Measurements from ENCODE around the gene NUP62. TPM values are rescaled to one million over a fixed set of nuclear protein-coding genes. Genes with fewer than 3 reads are reported as not detected.
A peak's percentile ranks its signal among the peaks of the same experiment; 100 is the strongest.
"Not testable (repeated sequence)": the region's sequence is repeated elsewhere in the genome, so short reads cannot be mapped to it uniquely, and the experiment has no call there.

Gene NUP62
- total RNA-seq, 1 experiment from 2014 or later = 85.2 TPM

- H3K4me3 ChIP-seq (replicated peaks in 1 of 2; ENCODE audit: low read depth in 1 of 2, low read length in 2 of 2); H3K36me3 ChIP-seq (ENCODE audit: control insufficient read depth in 1 of 2, insufficient read depth in 2 of 2, low read length in 2 of 2); POLR2A ChIA-PET; H4K20me1 ChIP-seq (ENCODE audit: insufficient read depth); intact Hi-C loops (cut with micrococcal nuclease); BruUV-seq (replicated peaks); H3K79me2 ChIP-seq (ENCODE audit: insufficient read depth, low read length); H3K27ac ChIP-seq (ENCODE audit: low read depth, low read length); H3K9ac ChIP-seq (ENCODE audit: low read length); DNase-seq (ENCODE audit: low read depth, low spot score); H3K9me3 ChIP-seq (ENCODE audit: control insufficient read depth in 1 of 2, insufficient read depth in 1 of 2, low read depth in 1 of 2, low read length in 2 of 2); H2AFZ ChIP-seq (ENCODE audit: low read depth, low read length, poor library complexity, severe bottlenecking); H3K4me2 ChIP-seq (ENCODE audit: low read length); RAD21 ChIA-PET (ENCODE audit: low non-redundant PET in 1 of 2, low total read pairs in 2 of 2, uncharacterized antibody in 2 of 2, unreplicated experiment in 2 of 2); H3K9me2 ChIP-seq (ENCODE audit: insufficient read depth); CTCF ChIA-PET; H3K27me3 ChIP-seq (ENCODE audit: insufficient read depth, low read length); H3K4me1 ChIP-seq (ENCODE audit: control insufficient read depth in 1 of 2, insufficient read depth in 2 of 2, low read length in 2 of 2): not testable (repeated sequence)
- peak; percentile 22; the same call in 1 of the 2 replicates for ATAC-seq
Observed at GRCh38 chr19:49959892-49960291, 30.6 kb upstream of the NUP62 start.

GRCh38 chr19:49958596-49958995, 29.3 kb upstream of the NUP62 start:
- H3K4me2 ChIP-seq (ENCODE audit: low read length); H3K9me2 ChIP-seq (ENCODE audit: insufficient read depth); H3K27ac ChIP-seq (ENCODE audit: low read depth, low read length); H2AFZ ChIP-seq (ENCODE audit: low read depth, low read length, poor library complexity, severe bottlenecking); DNase-seq (ENCODE audit: low read depth, low spot score); H3K27me3 ChIP-seq (ENCODE audit: insufficient read depth, low read length); H3K9me3 ChIP-seq (ENCODE audit: control insufficient read depth in 1 of 2, insufficient read depth in 1 of 2, low read depth in 1 of 2, low read length in 2 of 2); H3K79me2 ChIP-seq (ENCODE audit: insufficient read depth, low read length); CTCF ChIA-PET; intact Hi-C loops (cut with micrococcal nuclease); H3K4me3 ChIP-seq (replicated peaks in 1 of 2; ENCODE audit: low read depth in 1 of 2, low read length in 2 of 2); H3K4me1 ChIP-seq (ENCODE audit: control insufficient read depth in 1 of 2, insufficient read depth in 2 of 2, low read length in 2 of 2); ATAC-seq; RAD21 ChIA-PET (ENCODE audit: low non-redundant PET in 1 of 2, low total read pairs in 2 of 2, uncharacterized antibody in 2 of 2, unreplicated experiment in 2 of 2); H3K36me3 ChIP-seq (ENCODE audit: control insufficient read depth in 1 of 2, insufficient read depth in 2 of 2, low read length in 2 of 2); H4K20me1 ChIP-seq (ENCODE audit: insufficient read depth); H3K9ac ChIP-seq (ENCODE audit: low read length); BruUV-seq (replicated peaks): not testable (repeated sequence)
- POLR2A ChIA-PET = interaction anchor here (0.6 kb wide), 1 partner anchor 51 kb away, joined by 4 read pairs; no protein-coding TSS in a partner anchor

- H3K36me3 ChIP-seq (ENCODE audit: control insufficient read depth in 1 of 2, insufficient read depth in 2 of 2, low read length in 2 of 2); H2AFZ ChIP-seq (ENCODE audit: low read depth, low read length, poor library complexity, severe bottlenecking); H3K4me2 ChIP-seq (ENCODE audit: low read length); BruUV-seq (replicated peaks); H3K9me3 ChIP-seq (ENCODE audit: control insufficient read depth in 1 of 2, insufficient read depth in 1 of 2, low read depth in 1 of 2, low read length in 2 of 2); DNase-seq (ENCODE audit: low read depth, low spot score); H3K9me2 ChIP-seq (ENCODE audit: insufficient read depth); H3K27me3 ChIP-seq (ENCODE audit: insufficient read depth, low read length); CTCF ChIA-PET; intact Hi-C loops (cut with micrococcal nuclease); ATAC-seq; H3K9ac ChIP-seq (ENCODE audit: low read length); RAD21 ChIA-PET (ENCODE audit: low non-redundant PET in 1 of 2, low total read pairs in 2 of 2, uncharacterized antibody in 2 of 2, unreplicated experiment in 2 of 2); H3K27ac ChIP-seq (ENCODE audit: low read depth, low read length); H3K79me2 ChIP-seq (ENCODE audit: insufficient read depth, low read length); H3K4me3 ChIP-seq (replicated peaks in 1 of 2; ENCODE audit: low read depth in 1 of 2, low read length in 2 of 2); H4K20me1 ChIP-seq (ENCODE audit: insufficient read depth); H3K4me1 ChIP-seq (ENCODE audit: control insufficient read depth in 1 of 2, insufficient read depth in 2 of 2, low read length in 2 of 2): not testable (repeated sequence)
- POLR2A ChIA-PET = interaction anchor here (0.6 kb wide), 1 partner anchor 51 kb away, joined by 4 read pairs; no protein-coding TSS in a partner anchor
Observed at GRCh38 chr19:49958144-49958543, 28.8 kb upstream of the NUP62 start.
